Measurements from ENCODE around the gene CGB5.

DNA sequence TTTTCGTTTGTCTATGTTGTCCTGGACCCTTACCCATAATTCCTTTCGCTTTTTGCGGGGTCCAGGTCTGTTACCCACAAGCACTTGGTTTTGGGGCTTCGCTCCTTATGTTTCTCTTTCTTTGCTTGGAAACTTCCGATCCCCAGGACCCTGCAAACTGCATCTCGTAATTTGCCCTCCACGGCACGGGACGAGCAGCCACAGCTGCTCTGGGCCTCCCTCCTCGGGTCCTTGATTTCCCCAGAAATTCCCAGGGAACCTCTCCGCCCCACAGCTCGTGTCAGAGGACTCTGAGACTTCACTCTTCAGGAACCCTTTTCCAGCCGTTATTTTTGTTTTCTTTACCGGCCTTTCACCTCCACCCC is 42.2 kb downstream of the CGB5 start:
- TF ChIP-seq CTCF (IDR thresholded peaks at IDR 0.05), result no peak
- TF ChIP-seq POLR2AphosphoS5 (IDR thresholded peaks at IDR 0.05), result no peak

All from gastroesophageal sphincter (tissue), 3 donors.